H54 (cell line): ENCODE data around the gene DSTN.
"Not testable (repeated sequence)": the region's sequence is repeated elsewhere in the genome, so short reads cannot be mapped to it uniquely, and the experiment has no call there.

Experiments
- DNase-seq: peaks from one replicate; pipeline ENCODE4 v3.0.0; 2011; ENCODE audit warnings: low spot score, mixed read lengths; ENCODE audit not compliant: insufficient read length
- FAIRE-seq: peaks from 3 replicates; lab custom pipeline; 2011; peaks lifted over from hg19 to GRCh38; lab: Jason Lieb, UNC
- POLR2A ChIP-seq: IDR thresholded peaks from 2 replicates; pipeline ENCODE4 v1.6.1; 2011; ENCODE audit warnings: low read depth, mild to moderate bottlenecking, low read length

DSTN gene

DNA sequence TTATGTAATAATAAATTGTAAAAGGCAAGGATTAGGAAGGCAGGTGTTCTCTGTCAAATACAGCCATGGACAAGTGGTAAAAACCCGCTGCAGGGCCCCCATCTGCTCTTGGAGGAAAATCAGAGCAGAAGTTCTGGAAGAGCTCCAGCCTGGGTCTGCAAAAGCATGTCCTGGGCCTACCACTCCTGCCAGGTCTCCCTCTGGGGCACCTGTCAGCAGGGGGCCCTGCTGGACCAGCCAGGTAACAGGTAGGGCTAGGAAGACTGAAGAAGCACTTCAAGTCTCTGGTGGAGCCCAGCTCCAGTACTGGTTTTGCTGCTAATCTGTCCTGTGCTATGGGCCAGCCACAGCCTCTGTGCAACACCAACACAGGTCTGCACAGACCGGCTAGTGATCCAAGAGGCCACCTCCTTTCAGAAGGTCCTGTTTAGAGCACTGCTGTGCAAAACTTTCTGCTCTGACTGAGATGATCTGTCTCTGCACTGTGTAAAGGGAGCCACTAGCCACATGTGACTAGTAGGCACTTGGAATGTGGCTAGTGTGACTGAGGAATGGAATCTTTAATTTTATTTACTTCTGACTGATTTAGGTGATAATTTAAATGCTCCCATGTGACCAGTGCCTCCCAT, 82.0 kb downstream of the DSTN start:
- no peak for TF ChIP-seq POLR2A
- DNase-seq (no peak), FAIRE-seq (no peak)

GRCh38 chr20:17652411-17652810, 82.5 kb downstream of the DSTN start:
- no peak for FAIRE-seq

DNA sequence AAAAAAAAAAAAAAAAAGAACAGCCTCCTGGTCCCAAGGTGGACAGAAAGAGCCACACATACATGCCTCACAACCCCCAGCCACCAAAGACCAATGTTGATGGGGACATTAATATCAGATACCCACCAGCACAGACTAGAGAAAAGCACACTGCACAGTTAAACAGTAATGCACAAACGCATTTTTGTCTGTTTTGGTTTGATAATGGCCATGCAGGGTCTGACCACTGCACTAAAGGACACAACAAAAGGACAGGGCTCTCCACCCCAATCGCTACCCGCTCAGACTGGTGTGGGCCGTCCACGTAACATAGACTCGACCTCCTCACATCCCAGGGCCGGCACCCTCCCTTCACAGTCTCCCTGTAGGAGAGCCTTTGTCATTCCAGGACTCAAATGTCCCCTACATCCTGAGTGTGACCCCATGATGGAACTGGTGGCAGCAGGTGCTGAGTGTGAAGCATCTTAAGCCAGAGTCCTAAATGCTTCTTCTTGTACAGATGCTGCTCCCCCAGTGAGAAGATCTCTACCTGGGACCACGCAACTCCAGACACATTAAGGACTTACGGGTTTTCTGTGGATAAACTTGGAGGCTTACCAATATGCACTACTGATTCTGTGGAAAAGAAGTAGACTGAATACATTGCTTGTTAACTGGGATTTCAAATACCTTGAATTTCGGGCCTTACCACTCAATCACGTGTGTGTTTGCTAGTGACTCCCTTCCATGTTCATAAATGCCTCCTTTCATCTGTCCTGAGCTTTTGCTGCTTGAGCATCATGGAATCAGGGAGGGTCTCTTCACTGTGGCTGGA, 84.2 kb downstream of the DSTN start:
- DNase-seq (no peak), FAIRE-seq (no peak)
- TF ChIP-seq POLR2A, result no peak

More at GRCh38 chr20:17652411-17652810, 82.5 kb downstream of the DSTN start:
- no peak for TF ChIP-seq POLR2A
- no peak for DNase-seq

DNA sequence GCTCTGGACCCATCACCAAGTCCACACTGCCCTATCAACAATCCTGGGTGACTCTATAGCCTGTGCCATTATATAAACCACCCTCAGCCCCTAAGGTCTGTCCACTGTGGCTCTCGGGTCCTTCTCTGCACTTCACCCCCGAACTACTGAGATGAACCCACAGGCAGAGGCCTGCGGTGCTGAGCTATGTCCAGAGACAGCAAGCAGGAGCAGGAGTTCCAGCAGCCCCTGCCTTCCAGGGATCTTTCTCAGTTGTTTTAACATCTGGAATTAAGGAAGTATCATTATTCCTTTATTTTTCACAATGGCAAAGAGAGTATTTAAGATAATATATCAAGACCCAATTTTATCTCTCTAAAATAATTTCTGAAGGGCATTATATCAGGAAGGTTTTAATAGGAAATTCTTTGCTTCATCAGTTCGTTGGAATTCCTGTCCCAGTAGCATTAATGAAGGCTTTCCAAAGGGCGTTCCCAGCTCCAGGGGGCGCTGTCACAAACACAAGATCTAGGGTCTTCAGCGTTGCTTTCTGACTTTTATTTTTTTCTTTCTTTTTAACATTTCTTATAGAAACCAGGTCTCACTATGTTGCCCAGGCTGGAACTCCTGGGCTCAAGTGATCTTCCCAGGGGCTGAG, 84.9 kb downstream of the DSTN start:
- no peak for TF ChIP-seq POLR2A
- DNase-seq, result no peak
- no peak for FAIRE-seq

DNA sequence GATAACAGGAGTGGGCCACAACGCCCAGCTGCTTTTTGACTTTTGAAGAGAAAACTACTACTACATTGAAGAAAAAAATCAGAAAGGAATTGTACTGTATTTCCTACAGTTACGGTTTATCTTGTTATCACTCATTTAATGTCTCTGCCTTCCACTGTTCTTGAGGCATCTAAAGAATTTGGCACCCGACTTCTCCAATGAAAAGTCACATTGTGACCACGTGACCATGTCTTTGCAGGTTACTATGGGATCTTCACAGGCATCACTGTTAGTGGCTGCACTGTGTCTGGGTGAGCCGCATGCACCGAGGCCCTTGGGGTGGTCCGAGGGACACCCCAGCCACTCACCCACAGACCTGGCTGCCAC, 85.4 kb downstream of the DSTN start:
- FAIRE-seq (no peak), DNase-seq (no peak)
- no peak for TF ChIP-seq POLR2A

- DNase-seq (peak; percentile 29), FAIRE-seq (no peak)
- no peak for TF ChIP-seq POLR2A
These were observed 86.1 kb downstream of the DSTN start for GRCh38 chr20:17655865-17656479.

- no peak for DNase-seq
- no peak for TF ChIP-seq POLR2A
- FAIRE-seq, result no peak
These were observed 87.4 kb downstream of the DSTN start for GRCh38 chr20:17657079-17657825.

DNA sequence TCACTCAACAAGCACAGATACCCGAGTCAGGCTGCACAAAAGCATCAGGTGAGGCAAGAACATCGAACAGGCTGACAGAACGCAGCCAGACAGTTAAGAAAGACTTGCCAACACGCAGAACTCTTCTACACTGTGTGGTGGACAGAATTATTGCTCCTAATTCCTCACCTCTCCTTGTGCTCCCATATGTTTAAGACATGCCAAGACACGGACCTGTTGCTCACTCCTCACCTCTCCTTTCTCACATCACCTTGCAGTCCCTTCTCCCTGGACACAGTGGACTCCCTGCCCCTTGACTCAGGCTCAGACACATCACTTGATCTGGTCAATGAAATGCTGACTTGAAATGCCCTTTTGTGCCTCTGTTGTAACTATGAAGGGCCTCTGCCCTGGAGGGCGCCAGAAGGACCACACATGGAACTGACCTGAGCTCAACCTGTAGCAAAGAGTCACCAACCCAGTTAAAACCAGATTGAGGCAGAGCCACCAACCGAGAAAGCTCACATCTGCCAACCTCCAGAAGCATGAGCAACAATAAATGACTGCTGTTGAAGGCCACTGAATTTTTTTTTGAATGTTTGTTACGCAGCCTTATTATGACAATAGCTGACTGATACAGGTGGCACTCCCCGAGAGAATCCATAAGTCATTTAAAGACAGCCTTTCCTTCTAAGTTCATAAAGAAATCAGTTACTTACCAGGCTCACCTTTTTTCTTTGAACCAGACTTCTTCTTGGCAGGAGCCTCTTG, 88.2 kb downstream of the DSTN start:
- TF ChIP-seq POLR2A, result no peak
- FAIRE-seq (no peak), DNase-seq (no peak)

DNA sequence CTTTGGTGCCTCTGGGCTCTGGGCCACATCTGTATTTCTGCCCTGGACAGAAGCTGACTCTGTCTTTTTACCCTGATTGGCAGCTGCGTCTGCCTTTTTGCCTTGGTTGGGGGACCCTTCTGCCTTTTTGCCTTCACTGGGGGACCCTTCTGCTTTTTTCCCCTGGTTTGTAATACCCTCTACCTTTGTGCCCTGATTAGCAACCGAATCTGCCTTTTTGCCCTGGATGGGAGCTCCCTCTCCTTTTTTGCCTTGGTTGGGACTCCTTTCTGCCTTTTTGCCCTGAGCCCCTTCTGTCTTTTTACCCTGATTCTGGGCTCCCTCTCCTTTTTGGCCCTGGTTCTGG, 88.7 kb downstream of the DSTN start:
- FAIRE-seq (no peak), DNase-seq (no peak)
- no peak for TF ChIP-seq POLR2A

GRCh38 chr20:17659344-17659743, 89.5 kb downstream of the DSTN start:
- not testable (repeated sequence) for FAIRE-seq, DNase-seq
